GM12878 (cell line): ENCODE data around the gene TMED3. TPM values are rescaled to one million over a fixed set of nuclear protein-coding genes. Genes with fewer than 3 reads are reported as not detected.

Source experiments
- ATAC-seq: fragments of 200-7000 bp; cut with Tn5 transposase; 3 replicates; pipeline ENCODE4 v1.9.1; 2020; ENCODE audit warnings: mild to moderate bottlenecking, moderate library complexity
- BruUV-seq: library from RNA; stranded (reverse); fragments of 400-500 nt; replicated peaks from 2 replicates; lab custom pipeline; 2021; lab: Mats Ljungman, UMichigan
- CTCF ChIA-PET: fragments of 300-600 bp; sonication (Branson Sonifier 250); formaldehyde crosslinking; extraction: SDS; loops from one replicate; lab custom pipeline; 2021; ENCODE audit warnings: inconsistent platforms; lab: Yijun Ruan, JAX
- POLR2A ChIA-PET: fragments of 350-600 bp; formaldehyde crosslinking; extraction: SDS; loops from one replicate; lab custom pipeline; 2021; ENCODE audit warnings: inconsistent platforms; lab: Charles Lee
- RAD21 ChIA-PET: fragments of 300-600 bp; sonication (Branson Sonifier 250); formaldehyde crosslinking; loops from one replicate; lab custom pipeline; 2023; ENCODE audit warnings: antibody characterized with exemption; ENCODE audit not compliant: unreplicated experiment; lab: Charles Lee
- SMC1A ChIA-PET: fragments of 300-600 bp; sonication (Branson Sonifier 250); formaldehyde crosslinking; loops from one replicate; lab custom pipeline; 2023; ENCODE audit not compliant: unreplicated experiment, uncharacterized antibody; lab: Charles Lee
- DNase-seq: peaks from one replicate; pipeline ENCODE4 v3.0.0-alpha.2; 2011; ENCODE audit warnings: low read depth, low spot score
- FAIRE-seq: peaks from 3 replicates; lab custom pipeline; 2011; peaks lifted over from hg19 to GRCh38; lab: Jason Lieb, UNC
- H2AFZ ChIP-seq: 2 replicates; pipeline ENCODE4 v1.6.0; 2011; ENCODE audit warnings: low read depth, low read length, control low read depth; ENCODE audit not compliant: control insufficient read depth
- H3K27ac ChIP-seq: 2 replicates; pipeline ENCODE4 v1.5.1; 2011; ENCODE audit warnings: control low read depth; ENCODE audit not compliant: control insufficient read depth, insufficient read depth
- H3K27me3 ChIP-seq, 2 experiments: replicated peaks in 1 of 2; 2 replicates each; pipeline versions ENCODE4 v1.6.0 to v1.6.1; 2011; ENCODE audit warnings: low read length in 1 of 2; ENCODE audit not compliant: control insufficient read depth in 2 of 2, insufficient read depth in 2 of 2
- H3K36me3 ChIP-seq, 2 experiments: 2 replicates each; pipeline ENCODE4 v1.5.1; 2011; ENCODE audit warnings: low read length in 1 of 2; ENCODE audit not compliant: control insufficient read depth in 2 of 2, insufficient read depth in 2 of 2
- H3K4me1 ChIP-seq: 2 replicates; pipeline ENCODE4 v1.6.1; 2011; ENCODE audit warnings: mild to moderate bottlenecking, low read length, moderate library complexity, mixed read lengths; ENCODE audit not compliant: control insufficient read depth, insufficient read depth
- H3K4me2 ChIP-seq: 2 replicates; pipeline ENCODE4 v1.6.0; 2011; ENCODE audit warnings: control low read depth; ENCODE audit not compliant: control insufficient read depth, insufficient read depth
- H3K4me3 ChIP-seq: fragments of 200-600 bp; sonication (generic); 2 replicates; pipeline ENCODE4 v1.5.1; 2016
- H3K79me2 ChIP-seq: 2 replicates; pipeline ENCODE4 v1.6.0; 2011; ENCODE audit warnings: low read length; ENCODE audit not compliant: control insufficient read depth, insufficient read depth
- H3K9ac ChIP-seq: 2 replicates; pipeline ENCODE4 v1.8.0; 2011; ENCODE audit warnings: low read length, control low read depth, mixed read lengths; ENCODE audit not compliant: control insufficient read depth, insufficient read depth
- H3K9me3 ChIP-seq: replicated peaks from 3 replicates; pipeline ENCODE4 v1.5.1; 2011; ENCODE audit warnings: mild to moderate bottlenecking, low read length; ENCODE audit not compliant: control insufficient read depth, insufficient read depth
- H4K20me1 ChIP-seq: 2 replicates; pipeline ENCODE4 v1.6.0; 2011; ENCODE audit not compliant: control insufficient read depth, insufficient read depth
- ASH2L ChIP-seq: fragments of 300-600, 200-600 bp; sonication (generic); IDR thresholded peaks from 2 replicates; pipeline ENCODE4 v1.6.1; 2017; ENCODE audit warnings: low read depth, mild to moderate bottlenecking, borderline replicate concordance
- CEBPB ChIP-seq, 2 experiments: fragments of 150-350 bp in 1 of 2; IDR thresholded peaks; 2 replicates each; pipeline ENCODE4 v1.6.1; 2012 to 2014; ENCODE audit warnings: low read depth in 2 of 2, low read length in 2 of 2, borderline replicate concordance in 1 of 2, inconsistent platforms in 1 of 2
- CHD1 ChIP-seq: IDR thresholded peaks from 2 replicates; pipeline ENCODE4 v1.6.1; 2012; ENCODE audit warnings: low read depth, low read length, improper control_type of control experiment
- CREM ChIP-seq: IDR thresholded peaks from 2 replicates; pipeline ENCODE4 v1.6.1; 2014; ENCODE audit warnings: antibody characterized with exemption, low read depth
- GABPA ChIP-seq: IDR thresholded peaks from 2 replicates; pipeline ENCODE4 v1.6.1; 2014; ENCODE audit warnings: antibody characterized with exemption, low read depth, mild to moderate bottlenecking, inconsistent platforms
- IKZF2 ChIP-seq, 2 experiments: fragments of 450-650 bp; IDR thresholded peaks; 2 replicates each; pipeline ENCODE4 v1.6.1; 2017; ENCODE audit warnings: mild to moderate bottlenecking in 2 of 2, moderate library complexity in 2 of 2
- KAT2A ChIP-seq: conservative IDR thresholded peaks from 2 replicates; pipeline ENCODE4 v1.6.1; 2011; ENCODE audit warnings: low read depth, low read length; ENCODE audit not compliant: control insufficient read depth
- MEF2A ChIP-seq: IDR thresholded peaks from 2 replicates; pipeline ENCODE4 v1.6.1; 2011; ENCODE audit warnings: low read depth, mild to moderate bottlenecking, low read length, moderate library complexity; ENCODE audit not compliant: insufficient read depth
- MYB ChIP-seq: fragments of 150-350 bp; IDR thresholded peaks from 2 replicates; pipeline ENCODE4 v1.6.1; 2014; ENCODE audit warnings: mild to moderate bottlenecking, low read depth, low read length, borderline replicate concordance
- NFXL1 ChIP-seq: fragments of 450-650 bp; IDR thresholded peaks from 2 replicates; pipeline ENCODE4 v1.6.1; 2017; ENCODE audit warnings: antibody characterized with exemption, mild to moderate bottlenecking, borderline replicate concordance
- POU2F2 ChIP-seq: IDR thresholded peaks from 3 replicates; pipeline ENCODE4 v1.6.1; 2011; ENCODE audit warnings: low read depth, mild to moderate bottlenecking, low read length, borderline replicate concordance
- SUPT20H ChIP-seq: IDR thresholded peaks from 2 replicates; pipeline ENCODE4 v1.6.1; 2011; ENCODE audit warnings: low read depth, mild to moderate bottlenecking, low read length, moderate library complexity, borderline replicate concordance; ENCODE audit not compliant: control insufficient read depth
- TCF7 ChIP-seq: IDR thresholded peaks from 2 replicates; pipeline ENCODE4 v1.6.1; 2014; ENCODE audit warnings: antibody characterized with exemption, borderline replicate concordance
- WGBS: methylation state at CpG from one replicate; pipeline ENCODE4 v1.1.6; 2016; ENCODE audit warnings: low lambda C conversion rate; ENCODE audit not compliant: insufficient replicate concordance, insufficient coverage; ENCODE audit errors: missing lambda C conversion rate; 5-methylcytosine and 5-hydroxymethylcytosine counted together
- in situ Hi-C: fragments of 300-500 bp; cut with MboI; formaldehyde crosslinking; loops from 9 replicates; pipeline ENCODE4 v1.14.3; 2018; ENCODE audit warnings: mixed read lengths
- intact Hi-C: fragments of 100-400 bp; cut with micrococcal nuclease; formaldehyde crosslinking; loops from one replicate; pipeline ENCODE4 v1.14.2; 2022; ENCODE audit not compliant: unreplicated experiment
- polyA plus RNA-seq, 11 experiments: library from polyadenylated mRNA; depleted of rRNA in 4 of 11; unstranded in 6 of 11; stranded (reverse) in 5 of 11; fragments of >200 nt; fragmentation: Nextera tagmentation in 4 of 11; fragmentation: Illumina TruSeq in 1 of 11; extraction: Ambion mirVana in 4 of 11; extraction: Trizol in 1 of 11; gene quantifications; 1 replicate in 1 of 11; 2 replicates in 10 of 11; pipeline versions ENCODE4 v1.2.1 to v1.2.3, GENCODE V29; 2011 to 2016; ENCODE audit warnings: inconsistent platforms in 2 of 11, missing spikeins in 2 of 11, low read depth in 1 of 11
- total RNA-seq, 4 experiments: library from RNA; depleted of rRNA in 3 of 4; stranded (reverse); fragments of >200 nt in 3 of 4; fragmentation: Illumina TruSeq in 1 of 4; extraction: Trizol in 1 of 4; gene quantifications; 2 replicates each; pipeline versions ENCODE4 v1.2.1 to v1.2.3, GENCODE V29; 2013 to 2021
- TF ChIP-seq, protein P1 (sequence below): IDR thresholded peaks from 2 replicates; pipeline ENCODE4 v1.6.1; 2012; ENCODE audit warnings: low read depth, low read length, improper control_type of control experiment
- TF ChIP-seq, protein P2 (sequence below): fragments of 450-650 bp; IDR thresholded peaks from 2 replicates; pipeline ENCODE4 v1.6.1; 2017; ENCODE audit warnings: low read depth, mild to moderate bottlenecking, moderate library complexity
- TF ChIP-seq, protein P3 (sequence below): fragments of 450-650 bp; IDR thresholded peaks from 2 replicates; pipeline ENCODE4 v1.6.1; 2017; ENCODE audit warnings: borderline replicate concordance
- TF ChIP-seq, protein P4 (sequence below): fragments of 450-650 bp; IDR thresholded peaks from 2 replicates; pipeline ENCODE4 v1.6.1; 2018; ENCODE audit warnings: mild to moderate bottlenecking, low read depth, moderate library complexity; ENCODE audit not compliant: partially characterized antibody

The TMED3 gene
- total and polyA plus RNA-seq, 10 of the 15 experiments (the other 5 are each of a cell fraction or from before 2014, with no cell fraction given) = 7.6 to 95.8 (median 54.9) TPM

DNA sequence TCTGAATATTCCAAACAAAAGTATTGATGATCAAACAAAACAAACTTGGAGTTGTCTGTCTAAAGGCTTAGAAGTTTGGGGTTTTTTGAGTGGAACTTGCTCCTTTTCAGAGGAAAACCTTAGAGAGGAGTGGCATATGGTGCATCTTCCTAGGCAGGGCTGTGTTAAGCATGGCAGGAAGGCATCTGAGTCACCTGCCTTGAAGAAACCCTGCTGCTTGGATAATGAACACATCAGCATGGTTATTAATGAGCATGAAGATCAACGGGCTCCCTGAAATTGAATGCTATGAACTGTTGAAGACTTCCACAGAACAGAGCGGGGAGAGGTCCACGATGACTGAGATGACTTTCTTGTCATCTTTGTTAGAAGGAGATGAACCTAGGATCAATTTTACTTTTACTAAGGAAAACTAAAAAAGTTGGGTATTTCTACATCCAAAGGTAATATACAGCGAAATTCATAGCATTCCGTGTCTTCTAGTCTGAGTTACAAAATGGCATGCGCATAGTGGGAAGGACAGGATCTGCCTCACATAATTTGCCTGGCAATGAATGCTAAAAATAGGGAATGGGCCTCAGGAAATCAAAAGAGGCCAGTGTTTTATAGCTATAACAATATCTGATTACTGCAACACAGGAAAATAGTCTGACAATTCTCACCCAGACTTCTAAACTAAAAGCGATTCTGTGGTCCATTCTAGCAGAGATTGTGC is 11.6 kb upstream of the TMED3 start:
- intact Hi-C loops = no loop called here
- Histone ChIP-seq H4K20me1 (no peaks in the 10 kb centered on the region), H3K36me3 (no peaks in the 10 kb centered on the region), H3K79me2 (no peaks in the 10 kb centered on the region), H3K9ac (no peak overlapping the region), H2AFZ (no peak overlapping the region), H3K4me3 (no peak overlapping the region), H3K4me1 (no peaks in the 10 kb centered on the region), H3K9me3 (no peaks in the 10 kb centered on the region), H3K27ac (no peak overlapping the region), H3K27me3 (peaks cover 0 to 9% of the 10 kb centered on the region in 2 experiments; a peak in 1 of 4 replicates), H3K4me2 (no peak overlapping the region)
- SMC1A ChIA-PET = interaction anchor here (1.5 kb wide), 1 partner anchor 82 kb away, joined by 3 read pairs; no protein-coding TSS in a partner anchor
- in situ Hi-C loops = no loop called here
- WGBS = 37% methylated on average over 7 of the region's 7 CpGs
- no peak for ATAC-seq
- POLR2A ChIA-PET = no interaction called here
- no TSS peak for BruUV-seq
- FAIRE-seq = no peak
- CTCF ChIA-PET = no interaction called here
- no peak for DNase-seq
- RAD21 ChIA-PET = no interaction called here
- TF ChIP-seq GABPA (no peak), NFXL1 (no peak), IKZF2 (IDR thresholded peaks at IDR 0.05) (no peak), MYB (no peak), TCF7 (no peak), CREM (no peak), KAT2A (no peak), CHD1 (no peak), MEF2A (no peak), ASH2L (no peak), POU2F2 (no peak), CEBPB (IDR thresholded peaks at IDR 0.05; ENCODE audit: borderline replicate concordance in 1 of 2, low read depth in 2 of 2, low read length in 2 of 2) (no peak), SUPT20H (no peak)
- TF ChIP-seq, protein P1, sequence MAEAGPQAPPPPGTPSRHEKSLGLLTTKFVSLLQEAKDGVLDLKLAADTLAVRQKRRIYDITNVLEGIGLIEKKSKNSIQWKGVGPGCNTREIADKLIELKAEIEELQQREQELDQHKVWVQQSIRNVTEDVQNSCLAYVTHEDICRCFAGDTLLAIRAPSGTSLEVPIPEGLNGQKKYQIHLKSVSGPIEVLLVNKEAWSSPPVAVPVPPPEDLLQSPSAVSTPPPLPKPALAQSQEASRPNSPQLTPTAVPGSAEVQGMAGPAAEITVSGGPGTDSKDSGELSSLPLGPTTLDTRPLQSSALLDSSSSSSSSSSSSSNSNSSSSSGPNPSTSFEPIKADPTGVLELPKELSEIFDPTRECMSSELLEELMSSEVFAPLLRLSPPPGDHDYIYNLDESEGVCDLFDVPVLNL = no peak
- TF ChIP-seq, protein P2, sequence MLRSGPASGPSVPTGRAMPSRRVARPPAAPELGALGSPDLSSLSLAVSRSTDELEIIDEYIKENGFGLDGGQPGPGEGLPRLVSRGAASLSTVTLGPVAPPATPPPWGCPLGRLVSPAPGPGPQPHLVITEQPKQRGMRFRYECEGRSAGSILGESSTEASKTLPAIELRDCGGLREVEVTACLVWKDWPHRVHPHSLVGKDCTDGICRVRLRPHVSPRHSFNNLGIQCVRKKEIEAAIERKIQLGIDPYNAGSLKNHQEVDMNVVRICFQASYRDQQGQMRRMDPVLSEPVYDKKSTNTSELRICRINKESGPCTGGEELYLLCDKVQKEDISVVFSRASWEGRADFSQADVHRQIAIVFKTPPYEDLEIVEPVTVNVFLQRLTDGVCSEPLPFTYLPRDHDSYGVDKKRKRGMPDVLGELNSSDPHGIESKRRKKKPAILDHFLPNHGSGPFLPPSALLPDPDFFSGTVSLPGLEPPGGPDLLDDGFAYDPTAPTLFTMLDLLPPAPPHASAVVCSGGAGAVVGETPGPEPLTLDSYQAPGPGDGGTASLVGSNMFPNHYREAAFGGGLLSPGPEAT = no peak
- TF ChIP-seq, protein P3, sequence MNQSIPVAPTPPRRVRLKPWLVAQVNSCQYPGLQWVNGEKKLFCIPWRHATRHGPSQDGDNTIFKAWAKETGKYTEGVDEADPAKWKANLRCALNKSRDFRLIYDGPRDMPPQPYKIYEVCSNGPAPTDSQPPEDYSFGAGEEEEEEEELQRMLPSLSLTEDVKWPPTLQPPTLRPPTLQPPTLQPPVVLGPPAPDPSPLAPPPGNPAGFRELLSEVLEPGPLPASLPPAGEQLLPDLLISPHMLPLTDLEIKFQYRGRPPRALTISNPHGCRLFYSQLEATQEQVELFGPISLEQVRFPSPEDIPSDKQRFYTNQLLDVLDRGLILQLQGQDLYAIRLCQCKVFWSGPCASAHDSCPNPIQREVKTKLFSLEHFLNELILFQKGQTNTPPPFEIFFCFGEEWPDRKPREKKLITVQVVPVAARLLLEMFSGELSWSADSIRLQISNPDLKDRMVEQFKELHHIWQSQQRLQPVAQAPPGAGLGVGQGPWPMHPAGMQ = no peak
- TF ChIP-seq, protein P4, sequence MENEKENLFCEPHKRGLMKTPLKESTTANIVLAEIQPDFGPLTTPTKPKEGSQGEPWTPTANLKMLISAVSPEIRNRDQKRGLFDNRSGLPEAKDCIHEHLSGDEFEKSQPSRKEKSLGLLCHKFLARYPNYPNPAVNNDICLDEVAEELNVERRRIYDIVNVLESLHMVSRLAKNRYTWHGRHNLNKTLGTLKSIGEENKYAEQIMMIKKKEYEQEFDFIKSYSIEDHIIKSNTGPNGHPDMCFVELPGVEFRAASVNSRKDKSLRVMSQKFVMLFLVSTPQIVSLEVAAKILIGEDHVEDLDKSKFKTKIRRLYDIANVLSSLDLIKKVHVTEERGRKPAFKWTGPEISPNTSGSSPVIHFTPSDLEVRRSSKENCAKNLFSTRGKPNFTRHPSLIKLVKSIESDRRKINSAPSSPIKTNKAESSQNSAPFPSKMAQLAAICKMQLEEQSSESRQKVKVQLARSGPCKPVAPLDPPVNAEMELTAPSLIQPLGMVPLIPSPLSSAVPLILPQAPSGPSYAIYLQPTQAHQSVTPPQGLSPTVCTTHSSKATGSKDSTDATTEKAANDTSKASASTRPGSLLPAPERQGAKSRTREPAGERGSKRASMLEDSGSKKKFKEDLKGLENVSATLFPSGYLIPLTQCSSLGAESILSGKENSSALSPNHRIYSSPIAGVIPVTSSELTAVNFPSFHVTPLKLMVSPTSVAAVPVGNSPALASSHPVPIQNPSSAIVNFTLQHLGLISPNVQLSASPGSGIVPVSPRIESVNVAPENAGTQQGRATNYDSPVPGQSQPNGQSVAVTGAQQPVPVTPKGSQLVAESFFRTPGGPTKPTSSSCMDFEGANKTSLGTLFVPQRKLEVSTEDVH = no peak
